SK-N-SH (cell line): ENCODE measurements around the gene C12orf57. TPM values are rescaled to one million over a fixed set of nuclear protein-coding genes. Genes with fewer than 3 reads are reported as not detected.

ENCODE experiments used
- CTCF ChIA-PET: fragments of 300-600, 350-600 bp; formaldehyde crosslinking; extraction: SDS; loops from one replicate; lab custom pipeline; 2021; lab: Yijun Ruan, JAX
- POLR2A ChIA-PET: fragments of 350-600 bp; sonication (Branson Sonifier 250); formaldehyde crosslinking; extraction: SDS; loops from one replicate; lab custom pipeline; 2020; ENCODE audit warnings: antibody characterized with exemption, inconsistent platforms; lab: Yijun Ruan, JAX
- DNase-seq: peaks from one replicate; pipeline ENCODE4 v3.0.0; 2012
- H2AFZ ChIP-seq: fragments of 200-600 bp; sonication (generic); 2 replicates; pipeline ENCODE4 v1.8.1; 2016; ENCODE audit warnings: antibody characterized with exemption, mild to moderate bottlenecking, low read depth
- H3F3A ChIP-seq: fragments of 200-600 bp; sonication (generic); replicated peaks from 2 replicates; pipeline ENCODE3; 2016; ENCODE audit warnings: antibody characterized with exemption, mild to moderate bottlenecking; ENCODE audit not compliant: insufficient read depth
- H3K27ac ChIP-seq, 2 experiments: fragments of 200-500 bp in 1 of 2; fragments of 200-600 bp in 1 of 2; sonication (Bioruptor generic) in 1 of 2; sonication (generic), shearing (Covaris generic) in 1 of 2; 2 replicates each; pipeline versions ENCODE4 v1.5.1 to v1.6.1; 2014 to 2016; ENCODE audit warnings: low read depth in 2 of 2, inconsistent platforms in 1 of 2, low read length in 1 of 2, mild to moderate bottlenecking in 1 of 2, mixed read lengths in 1 of 2
- H3K27me3 ChIP-seq: fragments of 200-600 bp; sonication (generic), shearing (Covaris generic); 2 replicates; pipeline ENCODE4 v1.6.1; 2016; ENCODE audit warnings: mixed run types; ENCODE audit not compliant: insufficient read depth
- H3K36me3 ChIP-seq, 2 experiments: fragments of 200-500 bp in 1 of 2; fragments of 200-600 bp in 1 of 2; sonication (Bioruptor generic) in 1 of 2; sonication (generic) in 1 of 2; replicated peaks in 1 of 2; 2 replicates each; pipeline versions ENCODE3 to v1.5.1; 2014 to 2016; ENCODE audit warnings: low read length in 1 of 2, mild to moderate bottlenecking in 1 of 2; ENCODE audit not compliant: insufficient read depth in 2 of 2, control insufficient read depth in 1 of 2
- H3K4me1 ChIP-seq, 2 experiments: fragments of 200-500 bp in 1 of 2; fragments of 200-600 bp in 1 of 2; sonication (Bioruptor generic) in 1 of 2; sonication (generic), shearing (Covaris generic) in 1 of 2; 2 replicates each; pipeline versions ENCODE4 v1.5.1 to v1.6.1; 2014 to 2016; ENCODE audit warnings: low read depth in 1 of 2, low read length in 1 of 2, mixed run types in 1 of 2; ENCODE audit not compliant: insufficient read depth in 2 of 2, control insufficient read depth in 1 of 2
- H3K4me2 ChIP-seq: fragments of 200-600 bp; sonication (generic), shearing (Covaris generic); 2 replicates; pipeline ENCODE4 v1.6.1; 2017; ENCODE audit warnings: mixed run types
- H3K4me3 ChIP-seq, 2 experiments: fragments of 200-500 bp in 1 of 2; fragments of 200-600 bp in 1 of 2; sonication (Bioruptor generic) in 1 of 2; sonication (generic), shearing (Covaris generic) in 1 of 2; 2 replicates each; pipeline versions ENCODE4 v1.5.1 to v1.8.1; 2014 to 2016; ENCODE audit warnings: low read depth in 2 of 2, inconsistent platforms in 1 of 2, low read length in 1 of 2, mild to moderate bottlenecking in 1 of 2, mixed read lengths in 1 of 2, moderate library complexity in 1 of 2
- H3K79me2 ChIP-seq: fragments of 200-600 bp; sonication (generic); 2 replicates; pipeline ENCODE4 v1.8.1; 2017; ENCODE audit warnings: mild to moderate bottlenecking; ENCODE audit not compliant: insufficient read depth
- H3K9ac ChIP-seq: fragments of 200-600 bp; sonication (generic); 2 replicates; pipeline ENCODE4 v1.6.1; 2017; ENCODE audit warnings: mixed run types
- H3K9me2 ChIP-seq: fragments of 200-600 bp; sonication (generic); 2 replicates; pipeline ENCODE4 v1.6.1; 2017; ENCODE audit warnings: mixed run types
- H3K9me3 ChIP-seq: fragments of 200-600 bp; sonication (generic); 2 replicates; pipeline ENCODE4 v1.6.1; 2017; ENCODE audit warnings: mixed run types, mild to moderate bottlenecking, moderate library complexity
- H4K20me1 ChIP-seq: fragments of 200-600 bp; sonication (generic); 2 replicates; pipeline ENCODE4 v1.6.1; 2017; ENCODE audit warnings: mild to moderate bottlenecking, mixed run types; ENCODE audit not compliant: insufficient read depth
- CHD2 ChIP-seq: fragments of 150-350 bp; IDR thresholded peaks from 2 replicates; pipeline ENCODE4 v1.6.1; 2018; ENCODE audit warnings: low read length; ENCODE audit not compliant: partially characterized antibody
- ELF1 ChIP-seq: IDR thresholded peaks from 2 replicates; pipeline ENCODE4 v1.4.0; 2012
- EP300 ChIP-seq, 2 experiments: IDR thresholded peaks; 2 replicates each; pipeline versions ENCODE4 v1.4.0 to v1.6.1; 2012; ENCODE audit warnings: borderline replicate concordance in 1 of 2, low read depth in 1 of 2, low read length in 1 of 2
- EZH2phosphoT487 ChIP-seq: fragments of 200-600 bp; sonication (generic); IDR thresholded peaks from 2 replicates; pipeline ENCODE4 v1.6.1; 2017; ENCODE audit warnings: low read depth, mixed run types, mild to moderate bottlenecking, antibody characterized with exemption, moderate library complexity, borderline replicate concordance
- FOSL2 ChIP-seq: IDR thresholded peaks from 2 replicates; pipeline ENCODE4 v1.4.0; 2012; ENCODE audit warnings: low read depth, mild to moderate bottlenecking, moderate library complexity, borderline replicate concordance
- GABPA ChIP-seq: IDR thresholded peaks from 2 replicates; pipeline ENCODE4 v1.4.0; 2012; ENCODE audit warnings: low read depth, mild to moderate bottlenecking
- IRF3 ChIP-seq: fragments of 150-350 bp; IDR thresholded peaks from 2 replicates; pipeline ENCODE4 v1.6.1; 2016; ENCODE audit warnings: mild to moderate bottlenecking, low read depth, low read length
- MAX ChIP-seq: IDR thresholded peaks from 2 replicates; pipeline ENCODE4 v1.4.0; 2012; ENCODE audit warnings: low read depth
- NFIC ChIP-seq: IDR thresholded peaks from 2 replicates; pipeline ENCODE4 v1.4.0; 2012; ENCODE audit warnings: borderline replicate concordance
- NRF1 ChIP-seq: IDR thresholded peaks from 2 replicates; pipeline ENCODE4 v1.6.1; 2012; ENCODE audit warnings: low read depth, mild to moderate bottlenecking, low read length
- POLR2AphosphoS5 ChIP-seq: IDR thresholded peaks from 2 replicates; pipeline ENCODE4 v1.6.1; 2012; ENCODE audit warnings: low read depth, low read length
- RCOR1 ChIP-seq: fragments of 150-350 bp; IDR thresholded peaks from 2 replicates; pipeline ENCODE4 v1.6.1; 2017; ENCODE audit warnings: antibody characterized with exemption, low read length
- RFX5 ChIP-seq: IDR thresholded peaks from 2 replicates; pipeline ENCODE4 v1.6.1; 2012; ENCODE audit warnings: mild to moderate bottlenecking, improper control_type of control experiment, low read length
- RXRA ChIP-seq: IDR thresholded peaks from 2 replicates; pipeline ENCODE4 v1.4.0; 2012; ENCODE audit warnings: low read depth, mild to moderate bottlenecking, borderline replicate concordance
- SIN3A ChIP-seq: IDR thresholded peaks from 2 replicates; pipeline ENCODE4 v1.6.1; 2012; ENCODE audit warnings: low read depth, mild to moderate bottlenecking, low read length, moderate library complexity, borderline replicate concordance
- SMC3 ChIP-seq: IDR thresholded peaks from 2 replicates; pipeline ENCODE4 v1.6.1; 2012; ENCODE audit warnings: low read depth, low read length, improper control_type of control experiment
- TAF1 ChIP-seq: IDR thresholded peaks from 2 replicates; pipeline ENCODE4 v1.6.1; 2012; ENCODE audit warnings: low read depth, mild to moderate bottlenecking, low read length, moderate library complexity, borderline replicate concordance
- TCF12 ChIP-seq: IDR thresholded peaks from 2 replicates; pipeline ENCODE4 v1.4.0; 2012
- USF2 ChIP-seq: fragments of 150-350 bp; IDR thresholded peaks from 2 replicates; pipeline ENCODE4 v1.6.1; 2017; ENCODE audit warnings: antibody characterized with exemption, low read length, low read depth, borderline replicate concordance
- WGBS: methylation state at CpG from one replicate; pipeline ENCODE4 v1.1.6; 2017; ENCODE audit warnings: low lambda C conversion rate; 5-methylcytosine and 5-hydroxymethylcytosine counted together
- polyA plus RNA-seq, 3 experiments: library from polyadenylated mRNA; depleted of rRNA; stranded (reverse); fragments of >200 nt; gene quantifications; 2 replicates each; pipeline ENCODE4 v1.2.3, GENCODE V29; 2012

The C12orf57 gene
- polyA plus RNA-seq, 1 of the 3 experiments (the other 2 are of a cell fraction): 659 TPM

- WGBS: 82% methylated on average over 23 of the region's 28 CpGs
These were observed 12.4 kb downstream of the C12orf57 start for GRCh38 chr12:6956021-6956727.

GRCh38 chr12:6957151-6957701, 13.4 kb downstream of the C12orf57 start:
- Histone ChIP-seq H3K9me2 (no peaks in the 10 kb centered on the region), H3K4me1 (peaks cover 0 to 3% of the 10 kb centered on the region in 2 experiments; a peak in 2 of 4 replicates), H4K20me1 (no peaks in the 10 kb centered on the region), H3K27ac (no peak overlapping the region), H3K36me3 (no peaks in the 10 kb centered on the region), H3F3A (no peaks in the 10 kb centered on the region), H3K9me3 (no peaks in the 10 kb centered on the region), H3K27me3 (no peaks in the 10 kb centered on the region), H3K9ac (no peak overlapping the region), H3K4me2 (no peak overlapping the region), H3K79me2 (no peaks in the 10 kb centered on the region), H2AFZ (no peak overlapping the region), H3K4me3 (no peak overlapping the region)
- CTCF ChIA-PET: interaction anchor here (1.6 to 8.0 kb wide), 4 partner anchors 7 to 32 kb away, joined by 5 to 62 read pairs (median 10); partner anchors contain the start of genes C12orf57 and RNU7-1
- no peak for TF ChIP-seq MAX
- no peak for TF ChIP-seq NRF1
- TF ChIP-seq EP300 (IDR thresholded peaks at IDR 0.05; ENCODE audit: borderline replicate concordance in 1 of 2, low read depth in 1 of 2, low read length in 1 of 2): no peak
- no peak for TF ChIP-seq EZH2phosphoT487
- no peak for TF ChIP-seq USF2
- TF ChIP-seq RFX5: no peak
- TF ChIP-seq SIN3A: no peak
- TF ChIP-seq RXRA: no peak
- no peak for TF ChIP-seq TAF1
- TF ChIP-seq ELF1: no peak
- TF ChIP-seq GABPA: no peak
- no peak for TF ChIP-seq FOSL2
- no peak for TF ChIP-seq RCOR1
- TF ChIP-seq CHD2: no peak
- DNase-seq: peak; percentile 15
- POLR2A ChIA-PET: interaction anchor here (1.0 to 1.2 kb wide), 2 partner anchors 9 to 13 kb away, joined by 3 to 5 read pairs; partner anchors contain the start of genes C12orf57 and RNU7-1
- WGBS: 77% methylated on average over 20 of the region's 20 CpGs

More at GRCh38 chr12:6956021-6956727, 12.4 kb downstream of the C12orf57 start:
- H2AFZ ChIP-seq: no peak overlapping the region
- no peaks in the 10 kb centered on the region for H3K36me3 ChIP-seq
- H3K79me2 ChIP-seq: no peaks in the 10 kb centered on the region
- no peak overlapping the region for H3K4me3 ChIP-seq
- H3F3A ChIP-seq: no peaks in the 10 kb centered on the region
- H4K20me1 ChIP-seq: no peaks in the 10 kb centered on the region
- no peak overlapping the region for H3K9ac ChIP-seq
- H3K9me2 ChIP-seq: no peaks in the 10 kb centered on the region
- H3K4me1 ChIP-seq: no peaks in the 10 kb centered on the region; a peak in 2 of 4 replicates
- TF ChIP-seq USF2 (no peak), NFIC (no peak), TCF12 (no peak), IRF3 (no peak), POLR2AphosphoS5 (no peak), SMC3 (no peak), NRF1 (no peak), RCOR1 (no peak)
- H3K27ac ChIP-seq: no peak overlapping the region
- CTCF ChIA-PET: interaction anchor here (1.6 to 2.4 kb wide), 5 partner anchors 8 to 32 kb away, joined by 4 to 15 read pairs (median 5); partner anchors contain the start of genes C12orf57 and RNU7-1
- no peaks in the 10 kb centered on the region for H3K27me3 ChIP-seq
- no peak overlapping the region for H3K4me2 ChIP-seq
- DNase-seq: peak; percentile 27
- no peaks in the 10 kb centered on the region for H3K9me3 ChIP-seq
- POLR2A ChIA-PET: no interaction called here
